C1 segment of cervical spinal cord (tissue), 14 donors: ENCODE results near the gene DPYSL4.
A peak's percentile ranks its signal among the peaks of the same experiment; 100 is the strongest.
"Not testable (repeated sequence)": the region's sequence is repeated elsewhere in the genome, so short reads cannot be mapped to it uniquely, and the experiment has no call there.

ENCODE experiments used
- DNase-seq, 14 donors: peaks; one replicate each; lab custom pipeline; 2025; lab: John Stamatoyannopoulos, UW

DPYSL4 gene

DNA sequence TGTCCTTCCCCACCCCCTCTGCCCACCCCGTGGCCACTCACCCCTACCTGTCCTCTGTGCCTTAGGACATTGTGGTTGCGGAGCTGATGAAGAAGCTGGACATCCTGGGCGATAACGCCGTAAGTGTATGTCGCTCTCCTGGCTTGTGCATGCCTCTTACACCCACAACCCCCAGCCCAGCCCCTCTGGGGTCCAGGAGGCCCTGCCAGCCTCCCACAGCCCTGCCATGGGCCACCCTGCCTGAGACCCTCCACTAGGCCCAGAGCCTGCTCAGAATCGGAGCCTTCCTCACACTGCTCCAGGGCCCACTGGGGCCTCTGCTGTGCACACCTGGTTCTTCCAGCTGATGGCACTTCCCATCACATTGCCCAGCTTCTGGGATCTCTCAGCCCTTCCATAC, 36.8 kb upstream of the DPYSL4 start:
- DNase-seq: no peak

DNA sequence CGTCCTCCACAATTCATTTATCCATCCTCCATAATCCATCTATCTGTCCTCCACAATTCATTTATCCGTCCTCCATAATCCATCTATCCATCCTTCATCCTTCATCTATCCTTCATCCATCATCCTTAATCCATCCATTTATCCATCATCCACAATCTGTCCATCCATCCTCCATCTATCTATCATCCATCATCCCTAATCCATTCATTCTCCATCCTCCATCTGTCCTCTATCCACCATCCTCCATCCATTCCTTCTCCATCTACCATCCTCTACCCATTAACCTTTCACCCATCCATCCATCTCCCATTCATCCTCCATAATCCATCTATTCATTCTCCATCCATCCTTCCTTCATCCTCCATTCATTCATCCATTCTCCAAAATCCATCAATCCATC, 36.0 kb upstream of the DPYSL4 start:
- DNase-seq: no peak

- no peak for DNase-seq
These were observed 35.3 kb upstream of the DPYSL4 start for GRCh38 chr10:132151286-132151950.

- DNase-seq: no peak
These were observed 34.7 kb upstream of the DPYSL4 start for GRCh38 chr10:132151951-132152505.

DNA sequence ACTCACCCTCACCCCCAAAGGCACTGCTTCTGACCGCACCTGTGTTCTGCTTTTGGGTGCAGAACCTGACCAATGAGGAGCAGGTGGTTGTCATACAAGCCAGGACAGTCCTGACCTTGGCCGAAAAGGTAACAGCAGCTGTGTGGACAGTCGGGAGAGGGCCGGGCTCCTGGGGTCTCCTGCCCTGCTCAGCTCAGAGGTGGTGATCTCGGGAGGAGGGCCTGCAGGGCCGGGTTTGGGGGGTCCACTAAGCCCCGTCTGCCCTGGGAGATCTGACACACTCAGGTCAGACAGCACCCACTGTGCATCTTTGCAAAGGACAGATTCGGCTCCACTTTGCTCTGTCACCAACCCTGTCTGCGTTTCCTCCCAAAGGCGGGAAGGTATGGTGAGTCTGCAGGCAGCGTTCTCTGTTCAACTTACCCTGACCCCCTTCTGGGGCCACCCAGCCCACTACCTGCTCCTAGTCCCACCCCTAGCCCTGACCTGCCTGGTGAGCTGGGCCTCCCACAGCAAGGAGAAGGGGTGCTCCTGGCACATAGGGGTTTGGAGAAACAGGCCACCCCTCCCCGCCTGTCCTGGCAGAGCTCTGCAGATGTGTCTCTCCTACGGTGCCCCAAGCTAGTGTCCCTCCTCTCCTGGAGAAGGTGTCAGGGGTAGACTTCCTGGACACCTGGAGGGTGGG, 33.7 kb upstream of the DPYSL4 start:
- DNase-seq: no peak

DNA sequence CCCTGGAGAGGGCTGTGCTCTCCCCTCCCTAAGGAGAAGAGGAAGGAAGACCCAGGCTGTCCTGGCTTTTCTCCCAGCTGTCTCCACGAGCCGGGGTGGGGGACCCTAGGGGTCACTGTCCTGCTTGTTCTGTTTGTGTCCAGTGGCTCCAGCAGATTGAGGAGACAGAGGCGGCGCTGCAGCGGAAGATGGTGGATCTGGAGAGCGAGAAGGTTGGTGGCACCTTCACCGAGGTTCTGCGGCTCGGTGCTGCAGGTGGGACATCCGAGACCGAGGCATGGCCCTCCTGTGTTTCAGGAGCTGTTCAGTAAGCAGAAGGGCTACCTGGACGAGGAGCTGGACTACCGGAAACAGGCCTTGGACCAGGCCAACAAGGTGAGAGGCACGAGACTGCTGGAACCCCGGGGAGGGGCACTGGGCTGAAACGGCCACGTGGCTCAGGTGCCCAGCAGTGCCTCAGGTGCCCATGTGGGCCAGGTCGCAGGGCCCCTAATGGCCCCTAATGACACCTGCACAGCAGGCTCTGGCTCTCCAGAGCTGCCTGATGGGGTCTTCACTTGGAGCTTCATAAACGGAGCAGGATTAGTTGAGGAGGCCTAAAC, 33.0 kb upstream of the DPYSL4 start:
- no peak for DNase-seq

- DNase-seq: no peak
These were observed 32.3 kb upstream of the DPYSL4 start for GRCh38 chr10:132154440-132154839.

GRCh38 chr10:132154931-132155330, 31.8 kb upstream of the DPYSL4 start:
- DNase-seq: no peak

DNA sequence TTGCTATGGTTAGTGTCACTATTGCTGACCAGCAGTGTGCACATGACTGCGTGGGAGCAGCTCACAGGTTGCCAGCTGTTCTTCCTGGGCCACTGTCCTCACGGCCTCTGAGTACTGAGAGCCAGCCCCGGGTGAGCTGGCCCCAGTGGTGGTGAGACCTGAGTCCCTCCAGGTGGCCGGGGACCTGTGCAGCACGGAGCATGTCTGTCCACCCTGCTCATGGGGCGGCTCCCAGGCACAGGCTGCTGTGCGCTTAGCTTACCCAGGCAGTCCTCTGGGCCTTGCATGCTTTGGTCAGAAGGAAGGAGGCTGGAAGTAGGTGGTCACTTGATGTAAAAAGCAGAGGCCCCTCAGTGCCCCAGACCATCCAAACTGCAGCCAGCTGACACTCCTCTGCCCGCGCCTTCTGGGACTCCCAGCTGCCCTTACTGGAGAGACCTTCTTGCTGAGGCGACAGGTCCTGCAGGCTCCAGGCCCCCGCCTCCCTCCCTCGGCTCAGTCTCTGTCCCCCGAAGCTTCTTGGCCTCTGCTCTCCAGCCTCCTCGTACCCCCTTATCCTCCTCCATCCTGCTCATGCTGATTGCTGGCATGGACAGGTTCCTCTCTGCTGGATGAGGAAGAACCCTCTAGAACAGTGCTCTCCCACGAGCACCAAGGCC, 30.9 kb upstream of the DPYSL4 start:
- DNase-seq: no peak

DNA sequence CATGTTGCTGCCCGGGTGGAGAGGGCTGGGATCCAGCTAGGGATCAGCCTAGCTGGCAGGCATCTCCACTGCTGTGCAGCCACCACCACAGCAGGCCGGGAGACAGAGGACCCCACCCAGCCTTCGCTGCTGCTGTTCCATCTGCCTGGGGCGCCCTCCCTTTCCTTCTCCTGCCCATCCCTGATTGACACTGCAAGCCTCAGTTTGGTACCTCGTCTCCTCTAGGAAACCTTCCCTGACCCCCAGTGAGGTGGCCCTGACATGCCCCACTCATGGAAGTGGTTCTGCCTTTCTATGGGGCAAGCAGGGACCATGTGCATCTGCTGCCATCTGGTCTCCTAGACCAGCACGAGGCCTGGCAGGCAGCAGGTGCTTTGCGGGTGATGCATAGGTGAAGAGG, 30.4 kb upstream of the DPYSL4 start:
- no peak for DNase-seq

GRCh38 chr10:132157101-132157500, 29.6 kb upstream of the DPYSL4 start:
- DNase-seq: no peak

- no peak for DNase-seq
These were observed 28.5 kb upstream of the DPYSL4 start for GRCh38 chr10:132158122-132158741.

- no peak for DNase-seq
These were observed 27.9 kb upstream of the DPYSL4 start for GRCh38 chr10:132158823-132159222.

GRCh38 chr10:132159302-132160230, 27.2 kb upstream of the DPYSL4 start:
- DNase-seq: not testable (repeated sequence)

- not testable (repeated sequence) for DNase-seq
These were observed 26.5 kb upstream of the DPYSL4 start for GRCh38 chr10:132160231-132160630.

DNA sequence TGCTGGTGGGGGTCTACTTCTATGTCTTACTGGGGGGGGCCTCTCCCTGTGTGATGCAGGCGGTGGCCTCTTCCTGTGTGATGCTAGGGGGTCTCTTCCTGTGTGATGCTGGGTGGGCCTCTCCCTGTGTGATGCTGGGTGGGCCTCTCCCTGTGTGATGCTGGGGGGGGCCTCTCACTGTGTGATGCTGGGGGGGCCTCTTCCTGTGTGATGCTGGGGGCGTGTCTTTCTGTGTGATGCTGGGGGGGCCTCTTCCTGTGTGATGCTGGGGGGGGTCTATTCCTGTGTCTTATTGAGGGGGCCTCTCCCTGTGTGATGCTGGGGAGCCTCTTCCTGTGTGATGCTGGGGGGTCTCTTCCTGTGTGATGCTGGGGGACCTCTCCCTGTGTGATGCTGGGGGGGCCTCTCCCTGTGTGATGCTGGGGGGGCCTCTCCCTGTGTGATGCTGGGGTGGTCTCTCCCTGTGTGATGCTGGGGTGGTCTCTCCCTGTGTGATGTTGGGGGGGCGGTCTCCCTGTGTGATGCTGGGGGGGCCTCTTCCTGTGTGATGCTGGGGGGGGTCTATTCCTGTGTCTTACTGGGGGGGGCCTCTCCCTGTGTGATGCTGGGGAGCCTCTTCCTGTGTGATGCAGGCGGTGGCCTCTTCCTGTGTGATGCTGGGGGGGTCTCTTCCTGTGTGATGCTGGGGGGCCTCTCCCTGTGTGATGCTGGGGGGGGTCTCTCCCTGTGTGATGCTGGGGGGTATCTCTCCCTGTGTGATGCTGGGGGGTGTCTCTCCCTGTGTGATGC, 25.7 kb upstream of the DPYSL4 start:
- DNase-seq: not testable (repeated sequence)

GRCh38 chr10:132162021-132162531, 24.7 kb upstream of the DPYSL4 start:
- DNase-seq: peak in 1 of 14 donors; percentile 13

DNA sequence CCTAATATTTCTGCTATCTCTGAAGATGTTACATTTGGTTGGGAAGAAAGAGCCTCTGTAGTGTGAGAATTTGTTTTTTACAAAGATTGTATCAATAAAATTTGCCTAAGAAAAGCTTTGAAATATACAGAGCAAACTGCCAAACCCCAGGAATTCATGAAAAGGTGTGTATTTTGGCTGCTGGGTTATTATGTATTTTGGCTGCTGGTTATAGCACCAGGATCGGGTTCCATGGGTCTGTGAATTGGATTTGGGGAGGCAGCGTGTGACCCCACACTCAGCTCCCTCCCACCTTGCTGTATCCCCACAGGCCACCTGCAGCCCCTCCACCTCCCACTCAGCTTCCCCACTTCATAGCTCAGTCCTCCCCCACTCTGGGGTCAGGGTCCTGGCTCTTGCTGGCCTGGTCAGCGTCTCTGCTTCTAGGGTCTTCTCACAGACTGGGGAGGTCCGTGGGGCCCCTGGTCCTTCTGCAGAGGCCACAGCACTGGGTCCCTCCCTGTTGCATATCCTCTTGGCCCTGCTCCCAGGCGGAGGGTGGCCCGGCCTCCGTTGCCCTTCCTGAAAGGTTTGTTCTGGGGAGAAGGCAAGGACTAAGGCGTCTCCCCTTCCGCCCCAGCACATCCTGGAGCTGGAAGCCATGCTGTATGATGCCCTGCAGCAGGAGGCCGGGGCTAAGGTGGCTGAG, 24.0 kb upstream of the DPYSL4 start:
- no peak for DNase-seq

- DNase-seq: no peak
These were observed 23.4 kb upstream of the DPYSL4 start for GRCh38 chr10:132163278-132163765.
